GM12878 (cell line): ENCODE measurements around the gene TPRG1. TPM values are rescaled to one million over a fixed set of nuclear protein-coding genes. Genes with fewer than 3 reads are reported as not detected.

Experiments
- ATAC-seq: fragments of 200-7000 bp; cut with Tn5 transposase; 3 replicates; pipeline ENCODE4 v1.9.1; 2020; ENCODE audit warnings: mild to moderate bottlenecking, moderate library complexity
- BruUV-seq: library from RNA; stranded (reverse); fragments of 400-500 nt; replicated peaks from 2 replicates; lab custom pipeline; 2021; lab: Mats Ljungman, UMichigan
- CTCF ChIA-PET: fragments of 300-600 bp; sonication (Branson Sonifier 250); formaldehyde crosslinking; extraction: SDS; loops from one replicate; lab custom pipeline; 2021; ENCODE audit warnings: inconsistent platforms; lab: Yijun Ruan, JAX
- POLR2A ChIA-PET: fragments of 350-600 bp; formaldehyde crosslinking; extraction: SDS; loops from one replicate; lab custom pipeline; 2021; ENCODE audit warnings: inconsistent platforms; lab: Charles Lee
- RAD21 ChIA-PET: fragments of 300-600 bp; sonication (Branson Sonifier 250); formaldehyde crosslinking; loops from one replicate; lab custom pipeline; 2023; ENCODE audit warnings: antibody characterized with exemption; ENCODE audit not compliant: unreplicated experiment; lab: Charles Lee
- SMC1A ChIA-PET: fragments of 300-600 bp; sonication (Branson Sonifier 250); formaldehyde crosslinking; loops from one replicate; lab custom pipeline; 2023; ENCODE audit not compliant: unreplicated experiment, uncharacterized antibody; lab: Charles Lee
- DNase-seq: peaks from one replicate; pipeline ENCODE4 v3.0.0-alpha.2; 2011; ENCODE audit warnings: low read depth, low spot score
- FAIRE-seq: peaks from 3 replicates; lab custom pipeline; 2011; peaks lifted over from hg19 to GRCh38; lab: Jason Lieb, UNC
- H2AFZ ChIP-seq: 2 replicates; pipeline ENCODE4 v1.6.0; 2011; ENCODE audit warnings: low read depth, low read length, control low read depth; ENCODE audit not compliant: control insufficient read depth
- H3K27ac ChIP-seq: 2 replicates; pipeline ENCODE4 v1.5.1; 2011; ENCODE audit warnings: control low read depth; ENCODE audit not compliant: control insufficient read depth, insufficient read depth
- H3K27me3 ChIP-seq, 2 experiments: replicated peaks in 1 of 2; 2 replicates each; pipeline versions ENCODE4 v1.6.0 to v1.6.1; 2011; ENCODE audit warnings: low read length in 1 of 2; ENCODE audit not compliant: control insufficient read depth in 2 of 2, insufficient read depth in 2 of 2
- H3K36me3 ChIP-seq, 2 experiments: 2 replicates each; pipeline ENCODE4 v1.5.1; 2011; ENCODE audit warnings: low read length in 1 of 2; ENCODE audit not compliant: control insufficient read depth in 2 of 2, insufficient read depth in 2 of 2
- H3K4me1 ChIP-seq: 2 replicates; pipeline ENCODE4 v1.6.1; 2011; ENCODE audit warnings: mild to moderate bottlenecking, low read length, moderate library complexity, mixed read lengths; ENCODE audit not compliant: control insufficient read depth, insufficient read depth
- H3K4me2 ChIP-seq: 2 replicates; pipeline ENCODE4 v1.6.0; 2011; ENCODE audit warnings: control low read depth; ENCODE audit not compliant: control insufficient read depth, insufficient read depth
- H3K4me3 ChIP-seq: fragments of 200-600 bp; sonication (generic); 2 replicates; pipeline ENCODE4 v1.5.1; 2016
- H3K79me2 ChIP-seq: 2 replicates; pipeline ENCODE4 v1.6.0; 2011; ENCODE audit warnings: low read length; ENCODE audit not compliant: control insufficient read depth, insufficient read depth
- H3K9ac ChIP-seq: 2 replicates; pipeline ENCODE4 v1.8.0; 2011; ENCODE audit warnings: low read length, control low read depth, mixed read lengths; ENCODE audit not compliant: control insufficient read depth, insufficient read depth
- H3K9me3 ChIP-seq: replicated peaks from 3 replicates; pipeline ENCODE4 v1.5.1; 2011; ENCODE audit warnings: mild to moderate bottlenecking, low read length; ENCODE audit not compliant: control insufficient read depth, insufficient read depth
- H4K20me1 ChIP-seq: 2 replicates; pipeline ENCODE4 v1.6.0; 2011; ENCODE audit not compliant: control insufficient read depth, insufficient read depth
- BRCA1 ChIP-seq: IDR thresholded peaks from 2 replicates; pipeline ENCODE4 v1.6.1; 2011; ENCODE audit warnings: low read depth, low read length, improper control_type of control experiment
- CEBPB ChIP-seq, 2 experiments: fragments of 150-350 bp in 1 of 2; IDR thresholded peaks; 2 replicates each; pipeline ENCODE4 v1.6.1; 2012 to 2014; ENCODE audit warnings: low read depth in 2 of 2, low read length in 2 of 2, borderline replicate concordance in 1 of 2, inconsistent platforms in 1 of 2
- GABPA ChIP-seq: IDR thresholded peaks from 2 replicates; pipeline ENCODE4 v1.6.1; 2014; ENCODE audit warnings: antibody characterized with exemption, low read depth, mild to moderate bottlenecking, inconsistent platforms
- NFIC ChIP-seq: IDR thresholded peaks from 2 replicates; pipeline ENCODE4 v1.6.1; 2012; ENCODE audit warnings: low read depth, mild to moderate bottlenecking, inconsistent platforms, low read length, moderate library complexity
- POLR2AphosphoS2 ChIP-seq: IDR thresholded peaks from 2 replicates; pipeline ENCODE4 v1.6.1; 2011; ENCODE audit warnings: low read depth, mild to moderate bottlenecking, low read length, improper control_type of control experiment, moderate library complexity
- PRDM15 ChIP-seq: fragments of 450-650 bp; formaldehyde crosslinking; IDR thresholded peaks from 2 replicates; pipeline ENCODE4 v1.4.0; 2020; ENCODE audit warnings: mild to moderate bottlenecking, moderate library complexity
- REST ChIP-seq: IDR thresholded peaks from 2 replicates; pipeline ENCODE4 v1.6.1; 2012; ENCODE audit warnings: mild to moderate bottlenecking, low read depth, low read length
- SIN3A ChIP-seq: IDR thresholded peaks from 2 replicates; pipeline ENCODE4 v1.6.1; 2012; ENCODE audit warnings: low read depth, low read length, improper control_type of control experiment
- WGBS: methylation state at CpG from one replicate; pipeline ENCODE4 v1.1.6; 2016; ENCODE audit warnings: low lambda C conversion rate; ENCODE audit not compliant: insufficient replicate concordance, insufficient coverage; ENCODE audit errors: missing lambda C conversion rate; 5-methylcytosine and 5-hydroxymethylcytosine counted together
- in situ Hi-C: fragments of 300-500 bp; cut with MboI; formaldehyde crosslinking; loops from 9 replicates; pipeline ENCODE4 v1.14.3; 2018; ENCODE audit warnings: mixed read lengths
- intact Hi-C: fragments of 100-400 bp; cut with micrococcal nuclease; formaldehyde crosslinking; loops from one replicate; pipeline ENCODE4 v1.14.2; 2022; ENCODE audit not compliant: unreplicated experiment
- polyA plus RNA-seq, 11 experiments: library from polyadenylated mRNA; depleted of rRNA in 4 of 11; unstranded in 6 of 11; stranded (reverse) in 5 of 11; fragments of >200 nt; fragmentation: Nextera tagmentation in 4 of 11; fragmentation: Illumina TruSeq in 1 of 11; extraction: Ambion mirVana in 4 of 11; extraction: Trizol in 1 of 11; gene quantifications; 1 replicate in 1 of 11; 2 replicates in 10 of 11; pipeline versions ENCODE4 v1.2.1 to v1.2.3, GENCODE V29; 2011 to 2016; ENCODE audit warnings: inconsistent platforms in 2 of 11, missing spikeins in 2 of 11, low read depth in 1 of 11
- total RNA-seq, 4 experiments: library from RNA; depleted of rRNA in 3 of 4; stranded (reverse); fragments of >200 nt in 3 of 4; fragmentation: Illumina TruSeq in 1 of 4; extraction: Trizol in 1 of 4; gene quantifications; 2 replicates each; pipeline versions ENCODE4 v1.2.1 to v1.2.3, GENCODE V29; 2013 to 2021

TPRG1 gene
- total and polyA plus RNA-seq, 10 of the 15 experiments (the other 5 are each of a cell fraction or from before 2014, with no cell fraction given), result 0.26 to 30.7 (median 3.6) TPM

- Histone ChIP-seq H3K4me1 (no peaks in the 10 kb centered on the region), H3K36me3 (no peaks in the 10 kb centered on the region), H3K9ac (no peak overlapping the region), H3K9me3 (no peaks in the 10 kb centered on the region), H3K27me3 (peaks cover 1 to 3% of the 10 kb centered on the region in 2 experiments; a peak in 2 of 4 replicates)
- no peak for DNase-seq
- no peak for ATAC-seq
- in situ Hi-C loops, result no loop called here
- TF ChIP-seq CEBPB (IDR thresholded peaks at IDR 0.05; ENCODE audit: borderline replicate concordance in 1 of 2, low read depth in 2 of 2, low read length in 2 of 2) (no peak), PRDM15 (no peak), GABPA (no peak), SIN3A (no peak), REST (no peak), BRCA1 (no peak), NFIC (no peak), POLR2AphosphoS2 (no peak)
- TF ChIP-seq, all 136 proteins: peak for 0
- no peaks in the 10 kb centered on the region for H4K20me1 ChIP-seq
- no peak for FAIRE-seq
- no peak overlapping the region for H3K27ac ChIP-seq
- no peak overlapping the region for H3K4me2 ChIP-seq
- ChIA-PET POLR2A (no interaction called here), CTCF (interaction anchor here (1.1 to 1.4 kb wide), 2 partner anchors 11 to 1396 kb away, joined by 3 to 4 read pairs; no protein-coding TSS in a partner anchor), SMC1A (no interaction called here), RAD21 (no interaction called here)
- intact Hi-C loops, result no loop called here
- no peak overlapping the region for H2AFZ ChIP-seq
- WGBS, result 30% methylated on average over 4 of the region's 4 CpGs
- BruUV-seq, result no TSS peak
- H3K4me3 ChIP-seq, result no peak overlapping the region
- H3K79me2 ChIP-seq, result no peaks in the 10 kb centered on the region
Measured at GRCh38 chr3:189137416-189137815, 34.4 kb upstream of the TPRG1 start.
